Mesendoderm (in vitro differentiated cells): ENCODE measurements around the gene ABHD14A.

Source experiments
- DNase-seq: peaks from one replicate; pipeline ENCODE4 v3.0.0; 2013
- H2AK5ac ChIP-seq: 2 replicates; pipeline ENCODE4 v1.6.1; 2013; ENCODE audit warnings: low read length, inconsistent platforms
- H2BK120ac ChIP-seq: 2 replicates; pipeline ENCODE4 v1.6.1; 2013; ENCODE audit warnings: low read depth, mild to moderate bottlenecking, low read length, moderate library complexity, mixed read lengths
- H2BK15ac ChIP-seq: replicated peaks from 2 replicates; pipeline ENCODE4 v1.6.1; 2013; ENCODE audit warnings: low read depth, mild to moderate bottlenecking, moderate library complexity
- H2BK5ac ChIP-seq: 2 replicates; pipeline ENCODE4 v1.6.1; 2013; ENCODE audit warnings: low read length, inconsistent platforms
- H3K18ac ChIP-seq: 2 replicates; pipeline ENCODE4 v1.6.1; 2013; ENCODE audit warnings: mild to moderate bottlenecking, low read length, mixed read lengths
- H3K23ac ChIP-seq: one replicate; pipeline ENCODE4 v1.6.1; 2013; ENCODE audit warnings: low read length
- H3K27ac ChIP-seq: 2 replicates; pipeline ENCODE4 v1.5.1; 2013; ENCODE audit warnings: low read depth, mild to moderate bottlenecking, inconsistent platforms, low read length, moderate library complexity
- H3K27me3 ChIP-seq: 2 replicates; pipeline ENCODE4 v1.6.1; 2013; ENCODE audit warnings: low read length, control low read depth, mild to moderate bottlenecking, inconsistent platforms; ENCODE audit not compliant: insufficient read depth, poor library complexity
- H3K36me3 ChIP-seq: 2 replicates; pipeline ENCODE4 v1.6.1; 2013; ENCODE audit warnings: low read length, inconsistent platforms; ENCODE audit not compliant: control insufficient read depth, insufficient read depth
- H3K4ac ChIP-seq: one replicate; pipeline ENCODE4 v1.6.1; 2013; ENCODE audit warnings: low read depth, mild to moderate bottlenecking, low read length, moderate library complexity
- H3K4me1 ChIP-seq: 2 replicates; pipeline ENCODE4 v1.6.1; 2013; ENCODE audit warnings: low read depth, low read length, inconsistent platforms; ENCODE audit not compliant: control insufficient read depth
- H3K4me2 ChIP-seq: 2 replicates; pipeline ENCODE4 v1.6.1; 2013; ENCODE audit warnings: low read length
- H3K4me3 ChIP-seq: 2 replicates; pipeline ENCODE4 v1.5.1; 2013; ENCODE audit warnings: mild to moderate bottlenecking, low read length
- H3K56ac ChIP-seq: one replicate; pipeline ENCODE4 v1.6.1; 2013; ENCODE audit warnings: low read length
- H3K79me1 ChIP-seq: 2 replicates; pipeline ENCODE4 v1.6.1; 2013; ENCODE audit warnings: low read length, inconsistent platforms
- H3K79me2 ChIP-seq: 2 replicates; pipeline ENCODE4 v1.6.1; 2013; ENCODE audit warnings: mild to moderate bottlenecking, low read length; ENCODE audit not compliant: control insufficient read depth, insufficient read depth
- H3K9ac ChIP-seq: 2 replicates; pipeline ENCODE4 v1.6.1; 2013; ENCODE audit warnings: low read length, inconsistent platforms
- H4K5ac ChIP-seq: one replicate; pipeline ENCODE4 v1.6.1; 2013; ENCODE audit warnings: low read length
- H4K8ac ChIP-seq: one replicate; pipeline ENCODE4 v1.6.1; 2013; ENCODE audit warnings: low read depth, mild to moderate bottlenecking, control low read depth, low read length, moderate library complexity
- WGBS: extraction: QIAGEN DNeasy Blood & Tissue Kit; methylation state at CpG from one replicate; pipeline ENCODE4 v1.1.7; 2013; ENCODE audit warnings: low lambda C conversion rate, missing lambda C conversion rate; ENCODE audit not compliant: insufficient coverage; ENCODE audit errors: extremely low coverage; 5-methylcytosine and 5-hydroxymethylcytosine counted together

ABHD14A gene

DNA sequence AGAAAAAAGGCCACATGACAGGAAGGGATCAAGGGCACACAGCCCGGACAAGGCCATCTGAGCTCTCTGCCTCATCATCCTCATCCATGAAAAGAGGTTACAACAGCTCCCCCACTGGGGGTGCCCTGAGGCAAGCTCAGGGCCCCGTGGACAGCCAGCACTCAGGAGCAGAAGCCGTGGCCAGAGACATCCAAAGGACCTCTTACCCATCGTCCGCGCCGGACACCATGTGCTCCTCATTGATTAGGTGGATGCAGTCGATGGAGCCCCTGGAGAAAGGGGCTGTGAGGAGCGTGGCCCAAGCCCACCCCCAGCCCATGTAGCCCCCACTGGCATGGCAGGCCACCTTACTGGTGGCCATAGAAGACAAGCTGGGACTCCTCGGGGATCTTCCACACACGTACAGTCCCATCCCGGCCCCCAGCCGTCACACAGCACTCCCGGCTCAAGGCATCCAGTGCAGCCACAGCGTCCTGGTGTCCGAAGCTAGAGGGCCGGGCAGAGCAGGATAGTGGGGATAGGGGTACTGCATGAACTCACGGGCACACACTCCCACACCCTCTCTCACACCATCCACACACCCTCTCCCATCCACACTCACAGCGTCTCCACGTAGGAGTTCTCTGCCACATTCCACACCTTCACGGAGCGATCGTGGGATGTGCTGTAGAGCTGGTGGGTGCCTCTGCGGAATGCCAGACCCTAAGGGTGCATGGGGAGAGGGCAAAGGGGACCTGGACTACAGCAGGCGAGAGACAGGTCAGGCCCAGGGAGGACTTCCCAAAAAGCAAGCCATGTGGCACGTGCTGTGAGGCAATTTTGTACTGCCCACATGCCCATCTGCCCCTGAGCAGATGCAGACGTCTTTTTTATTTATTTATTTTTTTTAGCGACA, 39.6 kb upstream of the ABHD14A start:
- Histone ChIP-seq H3K9ac (no peak overlapping the region), H3K79me1 (peaks cover 17% of the 10 kb centered on the region), H3K4me3 (no peak overlapping the region), H3K27ac (no peak overlapping the region), H3K36me3 (peaks cover 28% of the 10 kb centered on the region), H2BK120ac (no peak overlapping the region), H4K8ac (no peak overlapping the region), H3K27me3 (no peaks in the 10 kb centered on the region), H2BK5ac (no peak overlapping the region), H3K4me2 (no peak overlapping the region), H3K23ac (no peak overlapping the region), H3K79me2 (peaks cover 14% of the 10 kb centered on the region), H3K56ac (no peak overlapping the region), H3K18ac (no peak overlapping the region), H2AK5ac (no peak overlapping the region), H2BK15ac (no peak overlapping the region), H4K5ac (no peak overlapping the region), H3K4me1 (no peaks in the 10 kb centered on the region), H3K4ac (no peak overlapping the region)
- no peak for DNase-seq
- no CpG with 5 or more reads among the region's 28 CpGs for WGBS

DNA sequence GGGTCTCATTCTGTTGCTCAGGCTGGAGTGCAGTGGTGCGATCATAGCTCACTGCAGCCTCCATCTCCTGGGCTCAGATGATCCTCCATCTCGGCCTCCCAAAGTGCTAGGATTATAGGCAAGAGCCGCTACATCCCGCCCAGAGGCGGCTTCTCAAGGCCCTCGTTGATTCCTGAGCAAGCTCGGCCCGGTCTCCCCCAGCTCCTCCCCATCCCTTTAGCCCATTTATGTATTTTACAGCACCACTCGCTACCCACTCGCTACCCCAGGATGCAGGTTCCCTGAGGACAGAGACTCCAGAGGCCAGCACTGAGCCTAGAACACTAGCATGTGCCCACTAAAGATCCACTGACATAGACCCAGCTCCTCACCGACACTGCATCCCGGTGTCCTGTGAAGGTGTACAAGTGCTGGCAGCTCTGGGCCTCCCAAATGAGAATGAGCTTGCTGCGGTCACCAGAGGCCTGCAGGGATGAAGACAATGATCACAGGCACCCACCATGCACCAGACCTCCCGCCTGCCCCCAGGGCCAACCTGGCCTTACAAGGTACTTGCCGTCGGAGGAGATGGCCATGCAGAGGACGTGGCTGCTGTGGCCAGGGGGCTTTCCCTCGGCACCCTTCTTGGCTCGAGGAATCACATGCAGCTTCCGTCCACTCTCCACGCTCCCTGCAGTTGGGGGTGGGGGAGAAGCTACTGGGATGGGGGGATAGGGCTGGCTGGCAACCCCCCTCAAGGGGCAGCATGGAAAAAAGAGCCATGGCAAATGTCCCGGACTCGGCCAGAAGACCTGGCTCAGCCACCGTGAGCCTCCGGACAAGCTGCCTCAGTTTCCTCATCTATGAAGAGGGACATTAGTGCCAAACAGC, 38.7 kb upstream of the ABHD14A start:
- no peak overlapping the region for H4K8ac ChIP-seq
- H3K4me2 ChIP-seq = no peak overlapping the region
- peaks cover 28% of the 10 kb centered on the region for H3K36me3 ChIP-seq
- H3K27me3 ChIP-seq = no peaks in the 10 kb centered on the region
- peaks cover 21% of the 10 kb centered on the region for H3K79me1 ChIP-seq
- H3K4me1 ChIP-seq = peaks cover 2% of the 10 kb centered on the region
- H3K56ac ChIP-seq = no peak overlapping the region
- no peak overlapping the region for H2AK5ac ChIP-seq
- H2BK15ac ChIP-seq = no peak overlapping the region
- no peak overlapping the region for H3K27ac ChIP-seq
- no peak overlapping the region for H4K5ac ChIP-seq
- no peak overlapping the region for H3K23ac ChIP-seq
- H3K79me2 ChIP-seq = peaks cover 23% of the 10 kb centered on the region
- H2BK120ac ChIP-seq = no peak overlapping the region
- no CpG with 5 or more reads among the region's 25 CpGs for WGBS
- DNase-seq = no peak
- no peak overlapping the region for H3K4me3 ChIP-seq
- no peak overlapping the region for H3K4ac ChIP-seq
- H2BK5ac ChIP-seq = no peak overlapping the region
- H3K9ac ChIP-seq = no peak overlapping the region
- no peak overlapping the region for H3K18ac ChIP-seq

DNA sequence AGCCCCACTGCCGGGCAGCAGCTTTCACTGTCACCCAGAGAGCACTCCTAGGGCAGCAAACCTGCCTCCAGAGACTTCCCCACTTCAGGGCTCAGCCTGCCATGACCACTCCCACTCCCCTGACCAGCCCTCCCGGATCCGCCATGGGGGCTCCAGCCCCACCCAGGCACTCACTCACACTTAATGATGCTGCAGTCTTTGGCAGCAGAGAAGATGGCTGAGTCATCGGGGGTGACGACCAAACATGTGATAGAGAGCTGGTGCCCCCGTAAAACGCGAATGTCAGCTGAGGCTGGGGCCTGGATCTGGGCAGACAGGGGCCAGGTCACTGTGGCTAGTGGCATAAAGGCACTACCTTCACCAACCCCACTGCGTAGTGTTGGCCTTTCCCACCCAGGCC, 37.9 kb upstream of the ABHD14A start:
- Histone ChIP-seq H3K4me1 (peaks cover 2% of the 10 kb centered on the region), H3K23ac (no peak overlapping the region), H2AK5ac (no peak overlapping the region), H3K4ac (no peak overlapping the region), H2BK15ac (no peak overlapping the region), H3K9ac (no peak overlapping the region), H3K36me3 (peaks cover 28% of the 10 kb centered on the region), H3K27me3 (no peaks in the 10 kb centered on the region), H3K4me3 (no peak overlapping the region), H3K4me2 (no peak overlapping the region), H3K56ac (no peak overlapping the region), H3K18ac (no peak overlapping the region), H3K79me1 (peaks cover 22% of the 10 kb centered on the region), H4K8ac (no peak overlapping the region), H2BK120ac (no peak overlapping the region), H3K27ac (no peak overlapping the region), H2BK5ac (no peak overlapping the region), H4K5ac (no peak overlapping the region), H3K79me2 (peaks cover 27% of the 10 kb centered on the region)
- WGBS = no CpG with 5 or more reads among the region's 9 CpGs
- no peak for DNase-seq

DNA sequence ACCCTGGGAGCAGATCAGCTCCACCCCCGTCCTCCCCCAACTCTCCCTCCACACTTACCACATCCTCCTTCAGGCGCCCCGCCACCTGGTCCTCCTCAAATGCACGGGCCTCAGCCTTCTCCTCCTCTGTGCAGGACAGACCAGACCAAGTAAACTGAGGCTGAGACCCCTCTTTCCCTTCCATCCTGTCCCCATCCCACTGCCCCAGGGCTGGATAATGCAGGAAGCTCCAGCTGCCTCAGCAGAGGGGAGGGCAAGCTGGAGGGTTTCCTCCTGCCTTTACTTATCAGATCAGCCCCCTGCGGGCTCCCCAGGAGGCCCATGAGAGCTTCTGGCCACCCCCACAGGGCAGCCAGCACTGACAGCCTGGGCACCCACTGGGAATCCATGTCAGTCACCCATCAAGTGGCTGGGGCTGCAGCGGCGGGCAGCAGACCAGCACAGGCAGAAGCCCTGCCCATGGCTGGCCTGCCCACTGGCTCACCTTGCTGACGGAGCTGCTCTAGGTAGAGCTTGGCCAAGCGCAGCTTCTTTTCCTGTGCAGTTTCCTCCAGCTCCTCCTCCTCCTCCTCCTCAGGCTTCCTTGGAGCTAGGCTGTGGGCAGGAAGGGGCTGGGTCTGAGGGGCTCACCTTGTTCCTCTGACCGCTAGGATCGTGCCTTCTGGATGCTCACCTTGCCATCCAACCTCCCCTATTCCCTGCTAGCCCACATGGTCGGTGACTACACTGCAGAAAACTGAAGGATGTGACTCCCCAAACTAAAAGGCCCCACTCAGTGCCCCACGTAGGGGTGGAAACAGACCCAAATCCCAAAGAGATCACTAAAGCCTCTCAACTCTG, 37.0 kb upstream of the ABHD14A start:
- Histone ChIP-seq H2AK5ac (no peak overlapping the region), H3K27ac (no peak overlapping the region), H3K9ac (no peak overlapping the region), H2BK5ac (no peak overlapping the region), H3K18ac (no peak overlapping the region), H3K79me2 (peaks cover 27% of the 10 kb centered on the region), H2BK15ac (no peak overlapping the region), H3K23ac (no peak overlapping the region), H3K27me3 (no peaks in the 10 kb centered on the region), H3K56ac (no peak overlapping the region), H2BK120ac (no peak overlapping the region), H3K4me3 (no peak overlapping the region), H3K4me2 (no peak overlapping the region), H3K36me3 (peaks cover 25% of the 10 kb centered on the region), H3K79me1 (peaks cover 22% of the 10 kb centered on the region), H4K8ac (no peak overlapping the region), H4K5ac (no peak overlapping the region), H3K4ac (no peak overlapping the region), H3K4me1 (peaks cover 4% of the 10 kb centered on the region)
- WGBS = no CpG with 5 or more reads among the region's 13 CpGs
- no peak for DNase-seq

DNA sequence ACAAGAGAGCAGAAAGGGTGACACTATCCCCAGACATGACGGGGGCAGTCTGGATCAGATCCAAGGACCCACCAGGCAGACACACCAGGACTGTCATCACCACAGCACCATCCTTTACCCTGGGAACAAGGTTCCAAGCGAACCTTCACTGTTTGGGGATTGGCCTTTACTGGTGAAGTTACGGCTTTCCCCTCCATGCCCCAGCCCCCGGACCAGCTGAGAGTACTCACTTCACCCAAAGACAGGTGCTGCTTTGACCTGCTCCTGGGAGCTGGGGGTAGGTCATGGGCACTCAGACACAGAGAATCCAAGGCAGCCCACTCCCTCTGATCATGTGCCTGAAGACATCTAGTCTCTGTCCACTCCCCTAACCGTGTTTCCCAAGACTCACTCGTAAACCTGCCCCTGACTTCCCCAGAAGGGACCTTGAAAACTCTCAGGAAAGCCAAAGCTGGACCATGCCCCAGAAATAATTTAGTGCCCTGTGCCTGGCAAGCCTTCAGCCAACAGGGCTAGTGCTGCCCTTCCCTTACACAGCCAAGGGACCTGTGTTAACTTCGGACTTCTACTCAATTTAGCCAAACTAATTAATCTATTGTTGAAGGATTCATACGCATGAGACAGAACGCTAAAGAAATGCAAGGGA, 36.0 kb upstream of the ABHD14A start:
- Histone ChIP-seq H4K8ac (no peak overlapping the region), H3K36me3 (peaks cover 22% of the 10 kb centered on the region)
- DNase-seq = no peak

More for the DNA sequence above, 36.0 kb upstream of the ABHD14A start:
- peak overlapping the region; percentile 47 for H3K9ac ChIP-seq
- no peak overlapping the region for H2AK5ac ChIP-seq
- peaks cover 22% of the 10 kb centered on the region for H3K79me1 ChIP-seq
- H2BK120ac ChIP-seq = no peak overlapping the region
- no peak overlapping the region for H3K18ac ChIP-seq
- no peak overlapping the region for H3K27ac ChIP-seq
- H3K4ac ChIP-seq = no peak overlapping the region
- H3K27me3 ChIP-seq = no peaks in the 10 kb centered on the region
- no peak overlapping the region for H3K4me2 ChIP-seq
- peak overlapping the region; percentile 31 for H3K56ac ChIP-seq
- H3K23ac ChIP-seq = peak overlapping the region; percentile 59
- peaks cover 4% of the 10 kb centered on the region for H3K4me1 ChIP-seq
- H2BK5ac ChIP-seq = no peak overlapping the region
- peaks cover 27% of the 10 kb centered on the region for H3K79me2 ChIP-seq
- WGBS = no CpG with 5 or more reads among the region's 9 CpGs
- no peak overlapping the region for H4K5ac ChIP-seq
- H2BK15ac ChIP-seq = no peak overlapping the region
- no peak overlapping the region for H3K4me3 ChIP-seq
